ENCODE measurements around the gene XIST.

The XIST gene

DNA sequence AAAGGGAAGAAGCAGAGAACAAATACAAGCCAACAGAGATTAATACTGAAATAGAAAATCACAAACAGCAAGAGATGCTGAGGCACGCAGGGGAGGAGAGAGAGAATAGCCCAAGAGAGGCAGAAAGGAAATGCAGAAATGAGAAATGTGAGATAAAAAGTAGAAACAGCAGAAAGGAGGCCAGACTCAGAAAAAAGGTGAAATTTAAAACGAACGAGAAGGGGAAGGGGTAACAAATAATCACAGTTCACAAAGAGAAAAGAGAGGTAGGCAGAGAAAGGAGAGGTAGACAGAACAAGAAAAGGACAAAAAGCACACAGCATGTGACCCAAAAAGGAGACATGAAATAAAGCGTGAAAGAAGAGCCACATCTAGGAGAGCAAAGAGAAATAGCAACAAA lies 25.1 kb downstream of the XIST start:
- H3K27me3 ChIP-seq (ENCODE audit: insufficient read depth, poor library complexity, severe bottlenecking): no peaks in the 10 kb centered on the region
- DNase-seq (ENCODE audit: low read depth in 1 of 2, low spot score in 1 of 2): no peak

DNA sequence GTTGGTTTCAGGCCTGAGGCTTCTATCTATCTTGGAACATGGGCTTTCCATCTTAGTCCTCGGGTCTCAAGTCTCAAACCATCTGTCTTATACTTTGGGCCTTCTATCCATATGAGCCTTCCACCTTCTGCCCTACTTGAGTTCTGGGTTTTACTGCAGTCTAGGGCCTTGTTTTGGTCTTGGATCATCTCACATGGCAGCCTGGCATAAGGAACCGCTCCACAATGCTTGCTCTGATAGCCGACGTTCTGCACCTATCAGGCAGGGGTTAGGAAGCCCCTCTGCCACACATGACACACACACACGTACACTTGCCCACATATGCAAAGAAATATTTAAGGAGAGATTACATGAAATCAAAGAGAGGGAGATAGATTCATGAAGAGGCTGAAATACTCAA lies 25.5 kb downstream of the XIST start:
- Histone ChIP-seq H3K27me3 (ENCODE audit: insufficient read depth, poor library complexity, severe bottlenecking) (no peaks in the 10 kb centered on the region), H3K4me3 (replicated peaks; ENCODE audit: insufficient read depth, low read length) (no peak overlapping the region), H3K27ac (replicated peaks) (no peak overlapping the region)
- DNase-seq (ENCODE audit: low read depth in 1 of 2, low spot score in 1 of 2): no peak
- TF ChIP-seq POLR2AphosphoS5 (IDR thresholded peaks at IDR 0.05; ENCODE audit: low read depth) (no peak), REST (IDR thresholded peaks at IDR 0.05; ENCODE audit: insufficient replicate concordance, low read depth) (no peak), GABPA (IDR thresholded peaks at IDR 0.05; ENCODE audit: low read depth) (no peak), SPI1 (IDR thresholded peaks at IDR 0.05; ENCODE audit: borderline replicate concordance, low read depth) (no peak), CTCF (IDR thresholded peaks at IDR 0.05; ENCODE audit: insufficient read depth, low read length) (no peak)

More for the DNA sequence above, 25.1 kb downstream of the XIST start:
- no peak for TF ChIP-seq REST (IDR thresholded peaks at IDR 0.05; ENCODE audit: insufficient replicate concordance, low read depth)
- H3K4me3 ChIP-seq (replicated peaks; ENCODE audit: insufficient read depth, low read length): no peak overlapping the region
- H3K27ac ChIP-seq (replicated peaks): no peak overlapping the region

- Histone ChIP-seq H3K27ac (replicated peaks) (no peak overlapping the region), H3K4me3 (replicated peaks; ENCODE audit: insufficient read depth, low read length) (no peak overlapping the region), H3K27me3 (ENCODE audit: insufficient read depth, poor library complexity, severe bottlenecking) (no peaks in the 10 kb centered on the region)
- DNase-seq (ENCODE audit: low read depth in 1 of 2, low spot score in 1 of 2): no peak
- no peak for TF ChIP-seq POLR2AphosphoS5 (IDR thresholded peaks at IDR 0.05; ENCODE audit: low read depth)
- TF ChIP-seq GABPA (IDR thresholded peaks at IDR 0.05; ENCODE audit: low read depth): no peak
- no peak for TF ChIP-seq REST (IDR thresholded peaks at IDR 0.05; ENCODE audit: insufficient replicate concordance, low read depth)
- TF ChIP-seq SPI1 (IDR thresholded peaks at IDR 0.05; ENCODE audit: borderline replicate concordance, low read depth): no peak
- TF ChIP-seq CTCF (IDR thresholded peaks at IDR 0.05; ENCODE audit: insufficient read depth, low read length): no peak
Observed at GRCh38 chrX:73825569-73825968, 26.9 kb downstream of the XIST start.

All from HL-60 (cell line).